ENCODE results near the gene MYL4. TPM values are rescaled to one million over a fixed set of nuclear protein-coding genes. Genes with fewer than 3 reads are reported as not detected.

Gene MYL4
- total RNA-seq, 1 experiment from 2014 or later: 58.4 TPM

DNA sequence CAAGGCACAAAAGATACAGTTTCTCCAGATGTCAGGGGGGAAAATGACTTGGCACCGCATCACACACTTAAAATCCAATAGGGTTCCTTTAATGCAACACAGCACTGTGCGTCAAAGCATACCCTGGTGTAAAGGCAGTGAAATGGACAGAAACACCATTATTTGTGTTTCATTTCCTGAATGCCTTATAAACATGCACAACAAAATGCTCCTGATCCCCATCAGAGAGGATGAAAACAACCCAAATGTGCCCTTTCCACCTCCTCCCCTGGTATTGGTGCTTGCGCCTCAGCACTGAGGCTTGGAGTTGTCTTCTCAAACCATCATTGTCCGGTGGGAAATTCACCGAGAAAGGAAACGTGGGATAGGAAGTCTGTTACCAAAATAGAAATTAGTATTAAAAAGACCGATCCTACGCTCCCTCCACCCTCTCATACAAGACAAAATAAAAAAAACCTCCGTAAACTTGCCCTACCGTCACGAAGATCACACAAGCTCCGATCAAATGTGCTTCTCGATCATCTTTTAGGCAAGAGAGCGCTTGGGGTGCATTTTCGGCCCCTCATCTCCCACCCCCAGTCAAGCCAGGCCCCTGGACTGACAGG, 20.8 kb upstream of the MYL4 start:
- H3K9me3 ChIP-seq (replicated peaks): no peaks in the 10 kb centered on the region
- H3K36me3 ChIP-seq: peaks cover 4% of the 10 kb centered on the region; the same call in 1 of the 2 replicates
- H3K4me3 ChIP-seq: peak overlapping the region; percentile 75
- no peaks in the 10 kb centered on the region for H3K27me3 ChIP-seq
- peaks cover 5% of the 10 kb centered on the region for H3K4me1 ChIP-seq
- DNase-seq: peak in 1 of 2 experiments; percentile 56
- peak overlapping the region; percentile 88 for H3K27ac ChIP-seq

DNA sequence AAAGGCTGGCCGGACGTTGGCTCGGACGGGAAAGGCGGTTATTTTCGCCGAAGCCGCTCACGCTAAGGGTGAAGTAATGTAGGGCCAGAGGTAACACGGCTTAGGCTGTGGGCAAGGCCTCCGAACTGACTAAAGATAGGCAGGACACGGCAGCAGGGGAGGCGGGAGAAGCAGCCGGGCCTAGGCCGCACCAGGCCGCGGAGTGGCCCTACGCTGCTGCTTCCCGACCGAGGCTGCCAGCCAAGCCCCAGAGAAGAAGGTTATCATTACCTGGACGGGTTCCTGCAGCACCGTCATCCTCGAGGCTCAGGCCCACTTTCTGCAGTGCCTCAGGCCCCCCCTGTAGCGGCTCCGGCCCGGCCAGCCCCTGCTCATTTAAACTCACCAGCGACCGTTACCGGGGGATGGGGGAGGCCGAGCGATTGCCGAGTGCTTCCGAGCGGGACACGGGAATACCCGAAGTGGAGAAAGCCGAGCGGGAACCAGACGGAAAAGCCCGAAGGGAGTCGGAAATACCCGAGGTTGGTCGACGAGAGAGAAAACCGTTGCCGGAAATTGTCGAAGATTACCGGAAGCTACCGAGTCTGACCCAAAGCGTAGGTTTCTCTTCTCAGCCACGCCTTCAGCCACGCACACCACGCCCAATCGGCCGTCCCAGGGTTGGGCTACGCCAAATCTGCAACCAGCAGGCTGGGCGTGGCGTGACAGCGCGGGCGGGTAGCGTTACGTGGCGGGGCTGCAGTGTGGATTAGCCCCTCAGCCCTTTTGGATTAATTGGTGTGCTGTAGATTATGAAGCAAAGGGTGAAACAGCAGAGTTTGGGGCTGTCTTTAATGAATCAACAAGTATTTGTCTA, 20.0 kb upstream of the MYL4 start, which contains the start of gene CDC27:
TSS of gene CDC27 (minus strand) at position 420 of the 856 bp plus-strand sequence. CDS start at position 297, 123 bp downstream.
- no peaks in the 10 kb centered on the region for H3K36me3 ChIP-seq
- H3K4me3 ChIP-seq: peak within 1 kb of the TSS; percentile 75
- no peaks in the 10 kb centered on the region for H3K9me3 ChIP-seq (replicated peaks)
- no peaks in the 10 kb centered on the region for H3K27me3 ChIP-seq
- peak within 1 kb of the TSS; percentile 88 for H3K27ac ChIP-seq
- peaks cover 5% of the 10 kb centered on the region for H3K4me1 ChIP-seq
- peak; percentile 100 for DNase-seq

- no peaks in the 10 kb centered on the region for H3K36me3 ChIP-seq
- H3K9me3 ChIP-seq (replicated peaks): no peaks in the 10 kb centered on the region
- H3K27me3 ChIP-seq: no peaks in the 10 kb centered on the region
- peak overlapping the region; percentile 75 for H3K4me3 ChIP-seq
- DNase-seq: no peak
- H3K27ac ChIP-seq: peak overlapping the region; percentile 14; the same call in 1 of the 2 replicates
- peaks cover 5% of the 10 kb centered on the region for H3K4me1 ChIP-seq
Observed at GRCh38 chr17:47189732-47190237, 19.4 kb upstream of the MYL4 start.

GRCh38 chr17:47190243-47190642, 18.9 kb upstream of the MYL4 start:
- DNase-seq: no peak
- peaks cover 5% of the 10 kb centered on the region for H3K4me1 ChIP-seq
- no peaks in the 10 kb centered on the region for H3K36me3 ChIP-seq
- no peak overlapping the region for H3K27ac ChIP-seq
- H3K9me3 ChIP-seq (replicated peaks): no peaks in the 10 kb centered on the region
- H3K27me3 ChIP-seq: no peaks in the 10 kb centered on the region
- no peak overlapping the region for H3K4me3 ChIP-seq

GRCh38 chr17:47190770-47191169, 18.4 kb upstream of the MYL4 start:
- no peaks in the 10 kb centered on the region for H3K36me3 ChIP-seq
- DNase-seq: no peak
- H3K27ac ChIP-seq: no peak overlapping the region
- H3K4me1 ChIP-seq: peaks cover 5% of the 10 kb centered on the region
- H3K27me3 ChIP-seq: no peaks in the 10 kb centered on the region
- no peak overlapping the region for H3K4me3 ChIP-seq
- H3K9me3 ChIP-seq (replicated peaks): no peaks in the 10 kb centered on the region

DNA sequence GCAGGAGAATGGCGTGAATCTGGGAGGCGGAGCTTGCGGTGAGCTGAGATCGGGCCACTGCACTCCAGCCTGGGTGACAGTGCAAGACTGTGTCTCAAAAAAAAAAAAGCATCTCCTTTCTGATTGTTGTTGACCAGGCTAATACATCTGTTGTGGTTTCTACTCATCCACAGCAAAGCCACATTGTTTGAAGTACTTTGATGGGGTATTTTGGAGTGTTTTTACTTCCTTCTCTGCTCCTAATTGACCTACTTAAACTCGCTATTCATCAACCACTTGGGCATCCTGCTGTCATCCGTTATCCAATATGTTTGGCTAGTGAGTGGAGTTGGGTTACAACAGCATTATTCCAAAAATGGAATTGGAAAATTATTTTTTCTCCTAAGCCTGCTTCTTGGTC, 16.6 kb upstream of the MYL4 start:
- DNase-seq: peak in 1 of 2 experiments; percentile 56
- H3K27me3 ChIP-seq: no peaks in the 10 kb centered on the region
- H3K4me1 ChIP-seq: peaks cover 9% of the 10 kb centered on the region
- no peak overlapping the region for H3K27ac ChIP-seq
- H3K4me3 ChIP-seq: no peak overlapping the region
- no peaks in the 10 kb centered on the region for H3K9me3 ChIP-seq (replicated peaks)
- no peaks in the 10 kb centered on the region for H3K36me3 ChIP-seq

GRCh38 chr17:47193931-47194511, 15.1 kb upstream of the MYL4 start:
- Histone ChIP-seq H3K36me3 (no peaks in the 10 kb centered on the region), H3K27ac (no peak overlapping the region), H3K9me3 (replicated peaks) (no peaks in the 10 kb centered on the region), H3K4me3 (no peak overlapping the region), H3K27me3 (no peaks in the 10 kb centered on the region), H3K4me1 (peaks cover 18% of the 10 kb centered on the region)
- DNase-seq: no peak

GRCh38 chr17:47197821-47198220, 11.3 kb upstream of the MYL4 start:
- peak; percentile 75 to 92 for DNase-seq
- Histone ChIP-seq H3K9me3 (replicated peaks) (no peaks in the 10 kb centered on the region), H3K27ac (peak overlapping the region; percentile 91), H3K4me3 (no peak overlapping the region), H3K27me3 (no peaks in the 10 kb centered on the region), H3K4me1 (peaks cover 16% of the 10 kb centered on the region), H3K36me3 (no peaks in the 10 kb centered on the region)

GRCh38 chr17:47199627-47200324, 9.4 kb upstream of the MYL4 start:
- Histone ChIP-seq H3K27me3 (no peaks in the 10 kb centered on the region), H3K4me1 (peaks cover 30% of the 10 kb centered on the region), H3K9me3 (replicated peaks) (peaks cover 4% of the 10 kb centered on the region; the same call in 1 of the 2 replicates), H3K36me3 (no peaks in the 10 kb centered on the region), H3K27ac (no peak overlapping the region), H3K4me3 (no peak overlapping the region)
- DNase-seq: no peak

- DNase-seq: no peak
- H3K4me3 ChIP-seq: no peak overlapping the region
- H3K27ac ChIP-seq: no peak overlapping the region
- no peaks in the 10 kb centered on the region for H3K27me3 ChIP-seq
- H3K36me3 ChIP-seq: no peaks in the 10 kb centered on the region
- peaks cover 4% of the 10 kb centered on the region; the same call in 1 of the 2 replicates for H3K9me3 ChIP-seq (replicated peaks)
- peaks cover 35% of the 10 kb centered on the region for H3K4me1 ChIP-seq
Observed at GRCh38 chr17:47200325-47200664, 8.9 kb upstream of the MYL4 start.

- Histone ChIP-seq H3K4me3 (no peak overlapping the region), H3K27me3 (no peaks in the 10 kb centered on the region), H3K9me3 (replicated peaks) (peaks cover 4% of the 10 kb centered on the region; the same call in 1 of the 2 replicates), H3K4me1 (peaks cover 42% of the 10 kb centered on the region), H3K27ac (no peak overlapping the region), H3K36me3 (no peaks in the 10 kb centered on the region)
- DNase-seq: no peak
Observed at GRCh38 chr17:47201166-47201565, 8.0 kb upstream of the MYL4 start.

- DNase-seq: peak; percentile 29 to 52
- peak overlapping the region; percentile 32; the same call in 1 of the 2 replicates for H3K4me3 ChIP-seq
- H3K9me3 ChIP-seq (replicated peaks): peaks cover 4% of the 10 kb centered on the region; the same call in 1 of the 2 replicates
- H3K27ac ChIP-seq: peak overlapping the region; percentile 84
- peaks cover 42% of the 10 kb centered on the region for H3K4me1 ChIP-seq
- no peaks in the 10 kb centered on the region for H3K36me3 ChIP-seq
- no peaks in the 10 kb centered on the region for H3K27me3 ChIP-seq
Observed at GRCh38 chr17:47203984-47204721, 5.0 kb upstream of the MYL4 start.

- DNase-seq: peak; percentile 42 to 66
- H3K27ac ChIP-seq: peak overlapping the region; percentile 84
- peaks cover 49% of the 10 kb centered on the region for H3K4me1 ChIP-seq
- H3K9me3 ChIP-seq (replicated peaks): peaks cover 4% of the 10 kb centered on the region; the same call in 1 of the 2 replicates
- peak overlapping the region; percentile 32 for H3K4me3 ChIP-seq
- no peaks in the 10 kb centered on the region for H3K27me3 ChIP-seq
- H3K36me3 ChIP-seq: no peaks in the 10 kb centered on the region
Observed at GRCh38 chr17:47204722-47205418, 4.3 kb upstream of the MYL4 start.

Measured in SJCRH30 (cell line).